KBM-7 (cell line): ENCODE data around the gene DGKH.

ENCODE experiments used
- DNase-seq: peaks from one replicate; pipeline ENCODE4 v3.0.0-alpha.2; 2015
- in situ Hi-C: fragments of 300-500 bp; cut with MboI; formaldehyde crosslinking; loops from 2 replicates; pipeline ENCODE4 v1.14.3; 2020; ENCODE audit warnings: low sequenced_read_pairs, low pct_unique_long_range_greater_than_20kb, mixed read lengths

DGKH gene

DNA sequence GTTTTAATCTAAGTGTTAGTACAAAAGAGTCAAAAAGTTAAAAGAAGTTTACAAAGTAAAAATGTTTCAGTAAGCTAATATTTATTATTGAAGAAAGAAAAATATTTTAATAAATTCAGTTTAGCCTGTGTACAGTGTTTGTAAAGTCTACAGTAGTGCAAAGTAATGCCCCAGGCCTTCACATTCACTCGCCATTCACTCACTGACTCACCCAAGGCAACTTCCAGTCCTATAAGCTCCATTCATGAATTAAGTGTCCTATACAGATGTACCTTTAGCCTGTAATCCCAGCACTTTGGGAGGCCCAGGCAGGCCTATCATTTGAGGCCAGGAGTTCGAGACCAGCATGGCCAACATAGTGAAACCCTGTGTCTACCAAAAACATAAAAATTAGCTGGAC lies 199.4 kb downstream of the DGKH start:
- no peak for DNase-seq
- in situ Hi-C loops: no loop called here

DNA sequence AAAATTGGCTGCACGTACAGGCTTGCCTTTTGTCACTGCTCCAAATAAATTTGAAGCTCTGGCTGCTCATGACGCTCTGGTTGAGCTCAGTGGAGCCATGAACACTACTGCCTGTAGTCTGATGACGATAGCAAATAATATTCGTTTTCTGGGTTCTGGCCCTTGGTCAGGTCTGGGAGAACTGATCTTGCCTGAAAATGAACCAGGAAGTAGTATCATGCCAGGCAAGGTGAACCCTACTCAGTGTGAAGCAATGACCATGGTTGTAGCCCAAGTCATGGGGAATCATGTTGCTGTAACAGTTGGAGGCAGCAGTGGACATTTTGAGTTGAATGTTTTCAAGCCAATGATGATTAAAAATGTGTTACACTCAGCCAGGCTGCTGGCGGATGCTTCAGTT lies 207.4 kb downstream of the DGKH start:
- in situ Hi-C loops: no loop called here
- DNase-seq: no peak

DNA sequence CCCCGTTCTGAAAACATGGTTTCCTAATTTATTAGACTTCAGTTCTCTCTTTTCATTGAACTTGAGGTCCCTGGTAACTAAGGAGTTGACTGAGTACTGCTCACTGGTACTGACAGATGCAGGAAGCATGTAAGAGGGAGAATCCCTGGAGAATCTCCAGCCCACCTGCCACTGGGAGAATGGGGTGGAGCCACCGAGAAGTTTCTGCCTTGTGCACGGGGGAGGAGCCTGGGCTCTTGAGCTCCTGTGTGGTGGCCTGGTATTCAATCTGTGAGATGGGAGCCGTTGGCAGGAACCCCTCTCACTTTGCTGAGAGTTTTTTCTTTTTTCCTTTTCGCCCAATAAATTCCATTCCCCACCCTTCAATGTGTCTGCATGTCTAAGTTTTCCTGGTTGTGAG lies 210.3 kb downstream of the DGKH start:
- no peak for DNase-seq
- in situ Hi-C loops: no loop called here

DNA sequence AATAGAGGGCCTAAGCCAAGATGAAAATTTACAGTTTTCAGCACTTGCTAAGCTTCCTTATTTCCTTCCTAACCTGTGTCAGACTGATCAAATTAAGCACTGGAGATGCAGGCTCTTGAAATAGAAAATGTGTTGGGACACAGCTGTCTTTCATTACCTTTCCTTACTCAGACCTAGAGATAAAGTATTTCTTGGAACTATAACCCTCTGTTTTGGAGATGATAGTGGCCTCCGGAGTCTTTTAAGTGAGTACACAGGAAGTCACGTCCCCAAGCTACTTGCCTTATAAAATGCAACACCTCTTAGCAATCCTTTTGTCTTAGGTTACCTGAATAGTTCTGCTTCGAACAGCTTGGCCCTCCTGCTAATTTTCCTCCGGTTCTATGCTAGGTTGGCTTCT lies 211.1 kb downstream of the DGKH start:
- in situ Hi-C loops: no loop called here
- DNase-seq: no peak

DNA sequence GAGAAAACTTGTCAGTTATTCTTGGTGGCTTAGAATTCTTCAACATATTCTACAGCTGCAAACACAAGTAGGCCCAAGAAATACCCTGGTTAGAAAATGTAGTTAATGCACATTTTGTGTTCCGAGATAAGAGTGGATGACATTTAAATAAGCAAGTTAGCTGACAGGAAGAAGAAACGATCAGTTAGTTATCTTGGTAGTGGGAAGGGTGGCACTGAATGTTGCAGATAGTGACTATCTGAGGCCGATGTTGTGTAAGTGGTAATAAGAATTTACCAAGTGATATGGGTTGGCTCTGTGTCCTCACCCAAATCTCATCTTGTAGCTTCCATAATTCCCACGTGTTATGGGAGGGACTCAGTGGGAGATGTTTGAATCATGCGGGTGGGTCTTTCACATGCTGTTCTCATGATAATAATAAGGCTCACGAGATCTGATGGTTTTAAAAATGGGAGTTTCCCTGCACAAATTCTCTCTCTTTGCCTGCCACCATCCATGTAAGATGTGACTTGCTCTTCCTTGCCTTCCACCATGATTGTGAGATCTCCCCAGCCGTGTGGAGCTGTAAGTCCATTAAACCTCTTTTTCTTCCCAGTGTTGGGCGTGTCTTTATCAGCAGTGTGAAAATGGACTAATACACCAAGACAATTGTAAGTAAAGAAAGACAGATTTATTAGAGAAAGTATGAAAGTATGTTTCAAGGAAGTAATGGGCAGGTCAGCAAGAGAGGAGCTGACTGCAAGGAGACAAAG lies 212.6 kb downstream of the DGKH start:
- no peak for DNase-seq
- in situ Hi-C loops: no loop called here

DNA sequence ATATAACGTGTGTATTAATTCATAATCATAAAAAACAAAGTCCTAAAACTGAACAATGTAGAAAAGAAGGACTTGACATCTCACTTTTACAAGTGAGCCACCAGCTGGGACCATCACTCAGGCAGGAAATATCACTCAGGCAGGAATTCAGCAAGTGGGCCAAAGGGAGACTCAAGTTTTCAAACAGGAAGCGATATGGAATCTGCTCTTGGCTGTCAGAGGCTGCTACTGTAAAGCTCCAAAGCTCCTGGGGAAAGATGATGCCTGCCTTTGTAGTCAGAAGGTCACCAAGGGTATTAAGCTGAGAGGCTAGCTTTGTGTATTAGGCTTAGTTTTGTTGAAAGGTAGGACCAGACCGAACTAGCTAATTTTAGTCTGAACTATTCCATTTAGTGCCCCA lies 218.0 kb downstream of the DGKH start:
- DNase-seq: no peak
- in situ Hi-C loops: no loop called here

DNA sequence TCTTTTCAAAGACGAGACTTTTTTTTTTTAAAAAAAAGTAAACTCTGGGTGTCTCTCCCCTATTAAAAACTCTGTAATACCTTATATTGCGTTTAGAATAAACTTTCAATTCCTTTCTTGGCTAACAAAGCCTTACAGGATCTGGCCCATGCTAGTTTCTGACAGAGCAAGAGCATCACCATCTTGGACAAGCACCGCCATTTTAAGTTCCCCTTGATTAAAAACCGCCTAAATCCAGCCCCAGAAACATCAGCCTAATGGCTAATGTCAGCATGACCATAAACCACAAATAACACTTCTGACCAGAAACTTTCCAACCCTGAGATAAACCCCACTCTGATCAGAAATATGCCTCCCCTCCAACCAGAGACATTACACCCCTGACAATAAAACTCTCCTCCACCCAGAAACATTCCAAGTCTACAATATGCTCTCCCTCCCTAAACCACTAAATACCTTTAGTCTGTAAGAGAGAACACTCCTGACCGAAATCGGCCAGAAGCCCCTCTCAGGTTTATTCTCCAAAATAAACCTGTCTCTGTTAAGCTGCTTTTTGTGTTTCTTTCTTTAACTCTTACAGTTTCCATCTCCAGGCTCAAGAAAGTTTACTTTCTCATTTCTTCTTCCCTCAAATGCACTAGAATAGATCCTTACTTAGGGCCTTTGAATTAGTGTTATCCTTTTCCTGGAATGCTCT lies 221.9 kb downstream of the DGKH start:
- DNase-seq: no peak
- in situ Hi-C loops: no loop called here

DNA sequence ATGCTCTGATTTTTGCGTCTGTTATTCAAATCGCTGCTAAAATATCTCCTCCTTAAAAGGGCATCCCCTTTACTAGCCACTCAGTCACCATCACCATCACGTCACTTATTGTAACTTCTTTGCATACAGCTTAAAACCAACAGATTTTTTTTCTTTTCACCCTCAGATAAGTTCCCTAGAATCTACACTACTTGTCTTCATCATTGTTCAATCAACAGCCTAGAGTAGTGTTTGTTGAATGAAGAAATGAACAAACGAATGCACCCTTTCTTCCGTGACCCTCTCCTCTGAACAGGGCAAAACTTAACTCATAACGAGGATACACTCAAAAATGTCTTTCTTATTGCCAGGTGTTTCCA lies 222.4 kb downstream of the DGKH start:
- in situ Hi-C loops: no loop called here
- DNase-seq: no peak

DNA sequence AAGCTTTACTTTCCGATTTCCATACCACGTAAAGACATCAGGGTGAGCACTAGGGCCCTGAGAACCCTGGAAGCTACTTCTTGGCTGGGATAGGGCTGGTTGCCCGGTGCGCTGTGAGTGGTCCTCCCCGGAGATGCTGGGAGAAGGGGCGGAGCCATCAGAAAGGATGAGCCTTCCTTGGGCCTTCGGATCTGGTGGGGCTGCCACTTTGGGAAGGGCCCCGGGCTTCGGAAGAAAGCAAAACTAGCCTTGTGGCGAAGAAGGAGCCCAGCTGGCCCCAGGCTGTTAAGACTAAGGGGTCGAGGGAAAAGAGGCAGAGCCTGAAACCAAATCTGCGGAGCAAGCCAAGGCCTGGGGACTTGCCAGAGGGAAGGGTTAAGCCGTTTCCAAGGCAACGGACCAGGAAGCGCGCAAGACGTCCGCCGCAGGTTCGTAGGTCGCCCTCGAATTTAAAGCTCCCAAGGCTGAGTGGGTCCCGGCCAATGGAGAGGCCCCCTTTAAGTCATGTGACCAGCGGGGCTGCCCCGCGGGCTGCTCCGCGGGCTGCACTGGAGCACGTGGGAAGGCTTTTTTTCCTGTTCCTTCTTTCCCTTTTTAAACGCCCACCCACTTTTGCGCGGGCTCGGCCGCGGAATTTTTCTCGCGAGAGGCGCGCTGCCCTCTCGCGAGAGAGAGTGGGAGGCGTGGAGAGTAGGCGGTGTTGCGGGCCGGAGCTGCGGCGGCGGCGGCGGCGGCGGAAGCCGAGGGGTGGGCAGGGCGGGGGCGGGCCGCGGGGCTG lies 223.1 kb downstream of the DGKH start:
- in situ Hi-C loops: no loop called here
- peak; percentile 99 for DNase-seq

DNA sequence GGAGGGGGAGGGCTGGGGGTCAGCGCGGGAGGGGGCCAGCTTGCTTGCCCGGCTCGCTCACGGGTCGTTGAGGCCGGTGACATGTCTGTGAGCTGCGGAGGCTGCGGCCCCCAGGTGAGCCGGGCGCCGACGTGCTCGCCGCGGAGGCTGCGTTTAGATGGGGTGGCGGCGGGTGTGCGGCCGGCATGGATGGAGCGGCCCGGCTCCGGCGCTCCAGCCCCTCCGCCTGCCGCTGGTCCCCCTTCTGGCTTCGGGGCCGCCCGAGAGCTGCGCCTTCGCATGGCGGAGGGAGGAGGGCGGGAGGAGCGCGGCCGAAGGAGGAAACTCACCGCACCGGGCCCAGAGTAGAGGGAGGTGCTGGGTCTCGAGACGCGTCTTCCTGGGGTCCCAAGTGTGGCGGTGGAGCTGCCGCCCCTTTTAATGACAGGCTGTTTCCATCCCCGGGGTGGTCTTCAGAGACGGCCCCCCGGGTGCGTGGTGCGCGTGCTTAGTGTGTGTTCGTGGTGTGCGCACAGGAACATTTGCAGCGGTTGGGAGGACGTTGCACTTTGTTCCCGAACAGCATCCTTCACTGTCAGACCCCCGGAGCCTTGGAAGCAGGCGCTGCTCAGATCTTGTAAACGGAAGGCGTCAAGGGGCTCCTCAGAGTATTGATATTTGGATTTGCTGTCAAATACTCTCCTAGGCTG lies 223.8 kb downstream of the DGKH start, which contains the start of gene AKAP11:
Gene AKAP11 (plus strand): TSS at position 38 of the 689 bp plus-strand sequence. CDS start 14,197 bp downstream, outside the sequence.
- peak; percentile 72 for DNase-seq
- in situ Hi-C loops: no loop called here

DNA sequence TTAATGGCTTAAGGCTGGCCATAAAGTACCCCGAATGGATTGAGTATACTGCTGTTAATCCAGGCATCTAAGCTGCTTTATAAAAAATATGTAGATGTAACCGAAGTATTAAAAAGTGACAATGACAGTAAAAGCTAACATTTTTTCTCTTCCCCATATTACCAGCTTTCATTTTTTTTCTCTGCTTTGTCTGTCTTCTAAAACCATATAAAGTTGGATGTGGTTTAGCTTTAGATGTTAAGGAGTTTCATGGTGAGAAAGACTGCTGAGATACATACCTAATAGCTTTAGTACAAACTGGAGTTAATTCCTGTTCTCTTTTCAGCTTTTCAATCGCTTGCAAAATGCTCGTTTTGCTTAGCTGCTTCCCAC lies 224.3 kb downstream of the DGKH start:
- peak; percentile 14 for DNase-seq
- in situ Hi-C loops: no loop called here

DNA sequence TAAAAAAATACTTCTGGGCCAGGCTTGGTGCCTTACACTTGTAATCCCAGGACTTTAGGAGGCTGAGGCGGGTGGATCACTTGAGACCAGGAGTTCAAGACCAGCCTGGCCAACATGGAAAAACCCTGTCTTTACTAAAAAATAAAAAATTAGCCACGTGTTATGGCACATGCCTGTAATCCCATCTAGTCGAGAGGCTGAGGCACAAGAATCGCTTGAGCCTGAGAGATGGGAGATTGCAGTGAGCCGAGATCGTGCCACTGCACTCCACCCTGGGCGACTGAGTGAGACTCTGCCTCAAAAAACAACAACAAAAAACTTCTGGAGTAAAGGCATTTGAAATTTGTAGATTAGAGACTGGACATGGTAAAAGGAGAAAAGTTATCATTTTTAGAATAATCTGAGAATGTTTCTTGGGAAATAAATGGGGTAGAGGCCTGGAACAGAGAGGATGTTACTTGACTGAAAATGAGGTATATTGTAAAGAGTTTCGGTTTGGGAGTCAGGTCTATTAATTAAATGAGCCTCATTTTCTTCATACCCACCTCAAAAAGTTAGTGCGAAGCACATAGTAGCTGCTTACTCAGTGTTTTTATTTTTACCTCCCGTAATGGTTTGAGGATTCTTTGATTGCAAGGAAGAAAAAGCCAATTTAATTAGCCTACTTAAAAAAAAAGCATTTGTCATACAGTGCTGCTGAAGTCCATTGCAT lies 226.1 kb downstream of the DGKH start:
- no peak for DNase-seq
- in situ Hi-C loops: no loop called here

DNA sequence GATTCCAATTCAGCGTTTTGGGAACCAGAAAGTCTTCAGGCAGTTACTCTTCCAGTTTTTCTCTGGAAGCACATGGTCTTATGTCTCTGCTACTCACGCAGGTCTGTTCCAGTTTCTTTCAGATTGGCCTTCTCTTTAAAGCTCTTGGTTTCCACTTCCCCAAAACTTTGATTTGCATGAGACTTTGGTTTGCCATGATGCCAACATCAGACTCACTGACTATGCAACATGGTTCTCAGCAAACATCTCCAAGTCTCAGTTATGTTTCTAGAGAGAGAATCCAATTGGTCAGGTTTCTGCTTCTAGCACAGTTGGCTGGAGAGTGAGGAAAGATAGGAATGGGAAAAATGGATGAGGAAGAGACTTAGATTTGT lies 226.6 kb downstream of the DGKH start:
- in situ Hi-C loops: no loop called here
- peak; percentile 71 for DNase-seq

DNA sequence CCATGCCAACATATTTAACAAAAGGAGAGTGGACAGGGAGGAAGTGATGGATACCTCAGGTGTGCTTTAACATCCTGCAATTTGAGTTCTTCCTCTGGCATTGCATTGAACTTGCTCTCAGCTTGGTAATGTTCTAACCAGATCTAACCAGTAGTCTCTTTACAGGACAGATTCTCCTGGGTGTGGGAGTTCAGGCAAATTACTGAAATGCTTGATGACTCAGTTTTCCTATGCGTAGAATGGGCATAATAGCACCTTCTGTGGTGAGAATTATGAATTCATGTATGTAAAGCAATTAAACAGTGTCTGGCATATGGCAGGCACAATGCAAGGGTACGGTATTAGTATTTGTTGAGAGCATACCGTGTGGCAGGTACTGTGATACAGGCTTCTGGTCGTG lies 227.1 kb downstream of the DGKH start:
- DNase-seq: no peak
- in situ Hi-C loops: no loop called here

DNA sequence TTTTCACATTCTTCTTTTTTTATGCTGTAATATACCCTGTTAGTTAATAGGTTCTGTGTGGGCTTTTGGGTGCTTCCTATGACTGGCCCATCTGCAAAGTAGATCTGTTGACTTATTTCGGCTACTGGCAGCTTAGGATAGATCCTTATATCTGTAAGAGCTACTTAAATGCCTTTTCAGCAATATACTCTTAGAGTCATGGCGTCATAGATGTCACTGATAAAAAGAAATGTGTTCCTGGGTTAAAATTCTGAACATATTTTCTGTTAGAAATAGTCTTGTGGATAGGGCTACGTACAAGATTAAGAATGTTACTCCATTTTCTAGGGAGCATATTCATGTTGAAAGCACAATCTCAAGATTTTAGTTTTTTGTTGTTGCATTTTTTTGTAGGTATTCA lies 228.2 kb downstream of the DGKH start:
- no peak for DNase-seq
- in situ Hi-C loops: no loop called here

DNA sequence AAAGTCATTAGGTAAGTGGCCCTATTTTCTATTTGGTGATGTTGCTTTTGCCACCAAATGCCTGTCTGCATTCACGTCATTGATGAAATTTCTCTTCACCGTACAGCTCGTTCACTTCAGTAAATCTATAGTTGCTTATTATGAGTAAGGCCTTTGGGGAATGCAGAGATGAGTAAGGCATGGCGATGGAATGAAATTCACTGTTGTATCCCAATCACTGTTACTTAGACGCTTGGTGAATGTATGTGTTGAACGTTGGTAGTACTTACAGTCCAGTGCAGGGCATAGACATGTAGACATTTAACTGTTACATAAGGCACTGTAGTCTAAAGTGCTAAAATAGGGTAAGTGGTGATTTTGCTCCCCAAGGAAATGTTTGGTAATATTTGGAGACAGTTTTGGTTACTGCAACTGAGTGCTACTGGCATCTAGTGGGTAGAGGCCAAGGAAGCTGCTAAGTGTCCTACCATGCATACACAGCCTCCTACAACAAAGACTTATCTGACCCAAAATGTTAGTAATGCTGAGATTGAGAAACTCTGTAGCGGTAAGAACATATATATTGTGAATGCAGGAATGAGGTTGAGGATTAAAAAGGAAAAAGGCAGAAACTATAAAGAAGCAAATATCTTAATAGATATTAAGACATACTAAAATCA lies 229.3 kb downstream of the DGKH start:
- no peak for DNase-seq
- in situ Hi-C loops: no loop called here

DNA sequence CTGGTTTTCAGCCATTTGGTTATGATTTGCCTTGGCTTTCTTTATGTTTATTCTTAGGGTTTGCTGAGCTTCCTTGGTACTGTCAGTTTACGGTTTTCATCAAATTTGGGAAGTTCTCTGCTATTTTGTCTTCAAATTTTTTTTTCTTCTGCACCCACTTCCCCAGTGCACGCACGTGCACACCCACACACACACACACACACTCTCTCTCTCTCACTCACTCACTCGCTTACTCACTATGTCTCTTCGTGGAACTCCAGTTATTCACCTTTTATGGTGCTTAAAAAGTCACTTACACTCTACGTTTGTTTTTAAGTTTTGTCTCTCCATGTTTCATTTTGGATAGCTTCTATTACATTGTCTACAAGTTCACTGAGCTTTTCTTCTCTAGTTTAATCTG lies 230.6 kb downstream of the DGKH start:
- peak; percentile 69 for DNase-seq

DNA sequence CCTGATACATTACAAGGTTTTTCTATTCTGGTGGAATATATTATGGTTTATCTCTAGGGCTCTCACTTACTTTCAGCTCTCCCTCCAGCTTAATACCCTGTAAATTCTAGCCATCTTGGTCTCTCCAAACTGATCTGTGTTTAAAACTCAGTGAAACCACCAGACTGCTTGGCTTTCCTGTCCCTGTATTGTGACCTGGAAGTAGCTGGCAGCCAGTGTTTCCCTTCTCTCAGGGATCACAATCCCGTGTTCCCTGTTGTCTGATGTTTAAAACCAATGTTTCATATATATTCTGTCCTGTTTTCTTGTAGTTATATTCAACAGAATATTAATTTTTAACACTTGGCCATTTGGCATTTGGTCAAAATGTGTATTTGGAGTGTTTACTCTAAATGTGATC lies 231.5 kb downstream of the DGKH start:
- in situ Hi-C loops: no loop called here
- DNase-seq: no peak

More for the DNA sequence above, 230.6 kb downstream of the DGKH start:
- in situ Hi-C loops: no loop called here

DNA sequence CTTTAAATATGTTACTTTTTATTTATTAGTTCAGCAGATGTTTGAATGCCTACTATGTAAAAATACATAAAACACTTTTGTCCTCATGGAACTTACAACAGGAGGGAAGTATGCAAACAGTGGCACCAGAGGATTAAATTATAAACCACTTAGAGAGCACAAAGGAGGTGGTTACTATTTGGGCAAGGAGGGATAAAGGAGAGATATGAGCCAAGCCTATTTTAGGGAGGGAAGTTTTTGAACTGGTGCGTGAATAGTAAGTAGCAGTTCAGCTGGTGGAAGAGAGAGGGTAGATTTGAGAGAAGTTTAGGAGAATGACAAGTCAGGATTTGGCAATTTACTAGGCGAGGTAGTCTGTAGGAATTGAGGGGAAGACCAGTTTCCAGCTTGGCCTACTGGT lies 232.1 kb downstream of the DGKH start:
- in situ Hi-C loops: no loop called here
- no peak for DNase-seq
